Nucleus accumbens (tissue), 56 donors: ENCODE results near the gene ETFB.
"Not testable (repeated sequence)": the region's sequence is repeated elsewhere in the genome, so short reads cannot be mapped to it uniquely, and the experiment has no call there.

ENCODE experiments used
- DNase-seq, 56 donors: peaks; one replicate each; lab custom pipeline; 2025; lab: John Stamatoyannopoulos, UW

ETFB gene

GRCh38 chr19:51365965-51366388, at the start of gene ETFB:
Gene ETFB, minus strand, starts transcription at chr19:51366388. Its CDS starts 62 bp downstream, at chr19:51366326.
- peak in 1 of 56 donors; percentile 55 for DNase-seq

GRCh38 chr19:51415187-51415586, 49.0 kb upstream of the ETFB start:
- no peak for DNase-seq

- no peak for DNase-seq
Observed at GRCh38 chr19:51410950-51411748, 45.0 kb upstream of the ETFB start.

GRCh38 chr19:51407511-51408131, 41.4 kb upstream of the ETFB start:
- DNase-seq: peak in 1 of 56 donors; percentile 4

GRCh38 chr19:51402117-51402516, 35.9 kb upstream of the ETFB start:
- DNase-seq: no peak

GRCh38 chr19:51399936-51400335, 33.7 kb upstream of the ETFB start:
- DNase-seq: not testable (repeated sequence)

- DNase-seq: no peak
Observed at GRCh38 chr19:51399231-51399630, 33.0 kb upstream of the ETFB start.

- DNase-seq: no peak
Observed at GRCh38 chr19:51398096-51398704, 32.0 kb upstream of the ETFB start.

GRCh38 chr19:51397453-51397852, 31.3 kb upstream of the ETFB start:
- DNase-seq: not testable (repeated sequence)

- no peak for DNase-seq
Observed at GRCh38 chr19:51396175-51396574, 30.0 kb upstream of the ETFB start.

GRCh38 chr19:51394050-51394836, 28.1 kb upstream of the ETFB start:
- DNase-seq: peak; percentile 33 to 97 (median 86)

GRCh38 chr19:51392701-51393100, 26.5 kb upstream of the ETFB start:
- no peak for DNase-seq

- DNase-seq: no peak
Observed at GRCh38 chr19:51391073-51391611, 25.0 kb upstream of the ETFB start.

GRCh38 chr19:51389143-51389542, 23.0 kb upstream of the ETFB start:
- no peak for DNase-seq

- DNase-seq: no peak
Observed at GRCh38 chr19:51387924-51388389, 21.8 kb upstream of the ETFB start, which contains the start of gene LIM2. Gene LIM2, minus strand, starts transcription at chr19:51387974. Its CDS starts 531 bp downstream, at chr19:51387443.

GRCh38 chr19:51386882-51387520, 20.8 kb upstream of the ETFB start:
- DNase-seq: no peak

- no peak for DNase-seq
Observed at GRCh38 chr19:51382004-51382403, 15.8 kb upstream of the ETFB start.

GRCh38 chr19:51380379-51380778, 14.2 kb upstream of the ETFB start:
- no peak for DNase-seq

GRCh38 chr19:51377422-51377821, 11.2 kb upstream of the ETFB start:
- no peak for DNase-seq
